ENCODE data around the gene KAT6B.

KAT6B gene

GRCh38 chr10:74831518-74832120, 5.2 kb downstream of the KAT6B start:
- TF ChIP-seq POLR2A (IDR thresholded peaks at IDR 0.05; ENCODE audit: low read depth, low read length) (no peak), POLR2AphosphoS5 (IDR thresholded peaks at IDR 0.05; ENCODE audit: low read depth, low read length) (no peak), POU2F2 (IDR thresholded peaks at IDR 0.05; ENCODE audit: low read depth, low read length) (no peak), TAF1 (IDR thresholded peaks at IDR 0.05; ENCODE audit: low read depth, low read length) (no peak), PAX5 (IDR thresholded peaks at IDR 0.05; ENCODE audit: insufficient read depth, low read length, severe bottlenecking) (no peak), SPI1 (IDR thresholded peaks at IDR 0.05; ENCODE audit: low read depth, low read length) (no peak)
- DNase-seq (ENCODE audit: insufficient read length, low spot score) (no peak), FAIRE-seq (peak; percentile 38)

DNA sequence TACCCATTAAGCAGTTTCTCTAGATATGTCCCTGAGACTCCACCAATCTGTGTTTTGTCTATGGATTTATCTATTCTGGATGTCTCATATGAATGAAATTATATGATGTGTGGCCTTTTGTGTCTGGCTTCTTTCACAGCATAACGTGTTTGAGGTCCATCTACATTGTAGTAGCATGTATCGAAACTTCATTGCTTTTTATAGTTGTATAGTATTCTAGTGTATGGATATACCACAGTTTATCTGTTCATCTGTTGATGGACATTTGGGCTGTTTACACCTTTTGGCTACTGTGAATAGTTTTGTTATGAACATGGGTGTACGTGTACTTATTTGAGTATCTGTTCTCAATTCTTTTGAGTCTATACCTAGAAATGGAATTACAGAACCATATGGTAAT, 9.6 kb downstream of the KAT6B start:
- DNase-seq (ENCODE audit: insufficient read length, low spot score) (no peak), FAIRE-seq (peak; percentile 85)
- TF ChIP-seq TAF1 (IDR thresholded peaks at IDR 0.05; ENCODE audit: low read depth, low read length) (no peak), POU2F2 (IDR thresholded peaks at IDR 0.05; ENCODE audit: low read depth, low read length) (no peak), POLR2AphosphoS5 (IDR thresholded peaks at IDR 0.05; ENCODE audit: low read depth, low read length) (no peak), POLR2A (IDR thresholded peaks at IDR 0.05; ENCODE audit: low read depth, low read length) (no peak), SPI1 (IDR thresholded peaks at IDR 0.05; ENCODE audit: low read depth, low read length) (no peak), PAX5 (IDR thresholded peaks at IDR 0.05; ENCODE audit: insufficient read depth, low read length, severe bottlenecking) (no peak)

- no peak for TF ChIP-seq PAX5 (IDR thresholded peaks at IDR 0.05; ENCODE audit: insufficient read depth, low read length, severe bottlenecking)
- no peak for TF ChIP-seq SPI1 (IDR thresholded peaks at IDR 0.05; ENCODE audit: low read depth, low read length)
- no peak for TF ChIP-seq POLR2AphosphoS5 (IDR thresholded peaks at IDR 0.05; ENCODE audit: low read depth, low read length)
- no peak for TF ChIP-seq POU2F2 (IDR thresholded peaks at IDR 0.05; ENCODE audit: low read depth, low read length)
- no peak for DNase-seq (ENCODE audit: insufficient read length, low spot score)
- no peak for FAIRE-seq
Measured at GRCh38 chr10:74836877-74837276, 10.5 kb downstream of the KAT6B start.

GRCh38 chr10:74837743-74838142, 11.3 kb downstream of the KAT6B start:
- DNase-seq (ENCODE audit: insufficient read length, low spot score) (no peak), FAIRE-seq (no peak)
- TF ChIP-seq TAF1 (IDR thresholded peaks at IDR 0.05; ENCODE audit: low read depth, low read length) (no peak), POLR2AphosphoS5 (IDR thresholded peaks at IDR 0.05; ENCODE audit: low read depth, low read length) (no peak)

GRCh38 chr10:74839708-74840107, 13.3 kb downstream of the KAT6B start:
- TF ChIP-seq TAF1 (IDR thresholded peaks at IDR 0.05; ENCODE audit: low read depth, low read length) (no peak), SPI1 (IDR thresholded peaks at IDR 0.05; ENCODE audit: low read depth, low read length) (no peak), POLR2AphosphoS5 (IDR thresholded peaks at IDR 0.05; ENCODE audit: low read depth, low read length) (no peak), POU2F2 (IDR thresholded peaks at IDR 0.05; ENCODE audit: low read depth, low read length) (no peak), POLR2A (IDR thresholded peaks at IDR 0.05; ENCODE audit: low read depth, low read length) (no peak), PAX5 (IDR thresholded peaks at IDR 0.05; ENCODE audit: insufficient read depth, low read length, severe bottlenecking) (no peak)
- FAIRE-seq: no peak
- no peak for DNase-seq (ENCODE audit: insufficient read length, low spot score)

DNA sequence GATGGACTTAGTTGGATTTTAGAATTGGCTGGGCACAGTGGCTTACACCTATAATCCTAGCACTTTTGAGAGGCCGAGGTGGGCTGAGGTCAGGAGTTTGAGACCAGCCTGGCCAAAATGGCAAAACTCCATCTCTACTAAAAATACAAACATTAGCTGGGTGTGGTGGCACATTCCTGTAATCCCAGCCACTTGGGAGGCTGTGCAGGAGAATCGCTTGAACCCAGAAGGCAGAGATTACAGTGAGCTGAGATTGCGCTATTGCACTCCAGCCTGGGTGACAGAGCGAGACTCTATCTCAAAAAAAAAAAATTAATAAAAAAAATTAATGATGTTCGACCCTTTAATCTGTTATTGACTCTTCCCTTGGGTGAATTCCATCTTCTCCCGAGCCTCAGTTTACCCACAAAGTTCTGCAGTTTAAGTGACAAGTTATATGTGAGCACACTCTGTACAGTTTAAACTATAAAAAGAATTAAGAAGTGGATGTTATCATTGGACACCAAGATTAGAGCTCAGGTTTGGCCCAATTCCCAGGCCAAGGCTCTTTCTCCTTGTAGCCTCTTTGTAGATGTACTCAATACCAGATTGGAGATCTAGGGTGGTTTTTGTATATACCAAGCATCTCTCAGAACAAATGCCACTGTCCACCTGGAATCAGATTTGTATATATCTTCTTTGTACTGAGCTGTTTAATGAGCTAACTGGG, 15.0 kb downstream of the KAT6B start:
- no peak for FAIRE-seq
- DNase-seq (ENCODE audit: insufficient read length, low spot score): no peak
- no peak for TF ChIP-seq POU2F2 (IDR thresholded peaks at IDR 0.05; ENCODE audit: low read depth, low read length)
- TF ChIP-seq SPI1 (IDR thresholded peaks at IDR 0.05; ENCODE audit: low read depth, low read length): no peak
- no peak for TF ChIP-seq TAF1 (IDR thresholded peaks at IDR 0.05; ENCODE audit: low read depth, low read length)

DNA sequence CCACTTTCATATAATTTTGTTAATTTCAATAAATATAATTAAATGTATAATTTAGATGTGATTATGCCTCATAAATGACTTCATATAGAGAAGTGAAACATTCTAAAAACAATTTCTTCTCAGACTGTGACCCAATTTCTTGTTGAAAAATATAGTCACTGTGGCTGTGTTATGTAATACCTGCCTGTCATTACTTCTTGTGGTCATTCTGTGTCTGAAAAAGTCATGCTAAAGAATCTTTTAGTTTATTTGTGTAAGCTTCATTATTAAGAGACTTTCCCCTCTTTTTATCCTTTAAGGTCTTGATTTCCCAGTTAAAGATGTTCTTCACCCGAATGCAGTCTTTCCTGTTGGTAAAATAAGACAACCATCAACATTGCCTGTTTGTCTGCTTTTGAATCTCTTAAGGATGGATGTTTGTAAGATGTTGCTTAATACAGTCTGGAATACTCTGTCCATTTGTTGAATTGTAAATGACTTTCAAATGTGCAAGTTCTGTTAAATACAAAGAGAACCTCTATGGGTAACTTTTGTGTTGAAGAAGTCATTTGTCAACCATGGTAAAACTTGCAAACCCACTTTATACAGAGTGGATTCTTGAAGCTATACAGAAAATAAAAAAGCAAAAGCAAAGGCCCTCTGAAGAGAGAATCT, 16.0 kb downstream of the KAT6B start:
- DNase-seq (ENCODE audit: insufficient read length, low spot score) (no peak), FAIRE-seq (peak; percentile 40)
- TF ChIP-seq SPI1 (IDR thresholded peaks at IDR 0.05; ENCODE audit: low read depth, low read length) (0 out of 2 replicates have a peak, but pooled peaks have one; percentile 29), TAF1 (IDR thresholded peaks at IDR 0.05; ENCODE audit: low read depth, low read length) (no peak)

DNA sequence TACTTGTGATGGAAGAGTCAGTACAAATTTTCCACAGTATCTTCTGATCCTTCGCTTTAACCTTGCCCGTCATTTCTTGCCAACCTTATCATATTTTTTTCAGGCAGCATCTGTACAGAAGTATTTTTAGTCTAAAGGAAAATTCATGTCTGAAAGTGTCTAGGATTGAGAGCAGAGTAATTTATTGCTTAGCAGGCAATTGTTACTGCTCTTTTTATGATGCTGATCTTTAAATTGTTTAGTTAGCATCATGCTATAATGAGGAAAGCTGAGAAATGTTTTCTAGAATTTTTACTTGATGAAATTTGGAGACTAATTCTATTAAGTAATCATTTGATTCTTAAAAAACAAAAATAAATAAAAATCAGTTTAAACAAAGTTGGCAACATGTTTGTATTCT, 20.6 kb downstream of the KAT6B start:
- no peak for FAIRE-seq
- DNase-seq (ENCODE audit: insufficient read length, low spot score): no peak
- TF ChIP-seq POU2F2 (IDR thresholded peaks at IDR 0.05; ENCODE audit: low read depth, low read length): no peak
- no peak for TF ChIP-seq PAX5 (IDR thresholded peaks at IDR 0.05; ENCODE audit: insufficient read depth, low read length, severe bottlenecking)
- TF ChIP-seq SPI1 (IDR thresholded peaks at IDR 0.05; ENCODE audit: low read depth, low read length): no peak
- no peak for TF ChIP-seq POLR2A (IDR thresholded peaks at IDR 0.05; ENCODE audit: low read depth, low read length)
- TF ChIP-seq POLR2AphosphoS5 (IDR thresholded peaks at IDR 0.05; ENCODE audit: low read depth, low read length): no peak
- no peak for TF ChIP-seq TAF1 (IDR thresholded peaks at IDR 0.05; ENCODE audit: low read depth, low read length)

DNA sequence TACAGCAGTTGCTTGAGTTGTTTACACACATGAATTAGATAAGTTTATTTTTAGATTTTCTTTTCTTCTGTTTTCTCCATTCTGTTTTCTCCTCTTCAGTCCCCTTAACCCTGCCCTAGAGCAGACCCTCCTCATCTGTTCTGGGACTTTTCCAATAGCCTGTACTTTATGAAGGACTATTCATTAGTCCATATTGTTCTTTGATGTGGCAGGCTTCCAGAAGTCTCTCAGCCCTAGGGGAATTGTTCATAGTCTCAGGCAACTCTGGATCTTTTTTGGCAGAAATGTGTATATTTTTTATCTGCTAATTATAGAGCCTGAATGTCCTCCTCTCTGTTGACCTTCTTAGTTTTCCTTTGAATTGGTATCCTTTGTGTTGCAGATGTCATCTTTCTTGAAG, 25.4 kb downstream of the KAT6B start:
- FAIRE-seq: no peak
- TF ChIP-seq SPI1 (IDR thresholded peaks at IDR 0.05; ENCODE audit: low read depth, low read length): no peak
- TF ChIP-seq POLR2A (IDR thresholded peaks at IDR 0.05; ENCODE audit: low read depth, low read length): no peak
- TF ChIP-seq PAX5 (IDR thresholded peaks at IDR 0.05; ENCODE audit: insufficient read depth, low read length, severe bottlenecking): no peak
- no peak for TF ChIP-seq POLR2AphosphoS5 (IDR thresholded peaks at IDR 0.05; ENCODE audit: low read depth, low read length)
- no peak for TF ChIP-seq POU2F2 (IDR thresholded peaks at IDR 0.05; ENCODE audit: low read depth, low read length)
- no peak for TF ChIP-seq TAF1 (IDR thresholded peaks at IDR 0.05; ENCODE audit: low read depth, low read length)
- no peak for DNase-seq (ENCODE audit: insufficient read length, low spot score)

DNA sequence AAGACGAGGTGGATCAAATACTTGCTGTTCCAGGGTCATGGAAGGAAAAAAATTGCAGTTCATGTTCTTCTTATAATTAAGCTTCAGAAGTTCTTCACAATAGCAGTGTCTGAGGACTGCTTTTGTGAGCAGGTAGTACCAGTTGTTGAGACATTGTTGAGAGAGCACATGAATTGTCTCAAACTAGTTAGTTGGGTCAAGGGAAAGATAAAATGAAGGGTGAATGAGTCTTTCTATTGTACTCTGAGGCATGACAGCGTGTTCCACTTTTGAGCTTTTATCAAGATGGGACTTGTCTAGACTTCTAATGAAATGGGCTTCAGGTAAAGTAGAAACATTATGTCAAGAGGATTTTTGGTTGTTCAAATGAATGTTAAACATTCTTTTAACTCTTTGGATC, 26.0 kb downstream of the KAT6B start:
- FAIRE-seq (peak; percentile 41), DNase-seq (ENCODE audit: insufficient read length, low spot score) (no peak)
- TF ChIP-seq SPI1 (IDR thresholded peaks at IDR 0.05; ENCODE audit: low read depth, low read length) (no peak), POLR2AphosphoS5 (IDR thresholded peaks at IDR 0.05; ENCODE audit: low read depth, low read length) (no peak), POU2F2 (IDR thresholded peaks at IDR 0.05; ENCODE audit: low read depth, low read length) (no peak), TAF1 (IDR thresholded peaks at IDR 0.05; ENCODE audit: low read depth, low read length) (no peak), POLR2A (IDR thresholded peaks at IDR 0.05; ENCODE audit: low read depth, low read length) (no peak), PAX5 (IDR thresholded peaks at IDR 0.05; ENCODE audit: insufficient read depth, low read length, severe bottlenecking) (no peak)

Measured in GM12891 (cell line).